GM10266 (cell line): ENCODE data around the gene RSPO4.

Source experiments
- DNase-seq: peaks from one replicate; pipeline ENCODE4 v3.0.0; 2012; ENCODE audit errors: extremely low spot score
- CTCF ChIP-seq: IDR thresholded peaks from 2 replicates; pipeline ENCODE4 v1.5.1; 2012; ENCODE audit warnings: mild to moderate bottlenecking, low read depth; ENCODE audit not compliant: control insufficient read depth, insufficient read depth; ENCODE audit errors: missing control alignments

The RSPO4 gene

GRCh38 chr20:926670-927069 is 75.4 kb downstream of the RSPO4 start:
- no peak for DNase-seq
- TF ChIP-seq CTCF: no peak

- DNase-seq: no peak
Measured at GRCh38 chr20:925516-925915, 76.6 kb downstream of the RSPO4 start.

GRCh38 chr20:924639-925038 is 77.5 kb downstream of the RSPO4 start:
- TF ChIP-seq CTCF: no peak
- DNase-seq: no peak

More at GRCh38 chr20:925516-925915, 76.6 kb downstream of the RSPO4 start:
- no peak for TF ChIP-seq CTCF

GRCh38 chr20:922781-923180 is 79.3 kb downstream of the RSPO4 start:
- no peak for DNase-seq
- TF ChIP-seq CTCF: no peak

- no peak for DNase-seq
- TF ChIP-seq CTCF: no peak
Measured at GRCh38 chr20:921068-921467, 81.0 kb downstream of the RSPO4 start.

GRCh38 chr20:920311-920710 is 81.8 kb downstream of the RSPO4 start:
- no peak for TF ChIP-seq CTCF
- DNase-seq: no peak

GRCh38 chr20:919491-919916 is 82.6 kb downstream of the RSPO4 start:
- DNase-seq: no peak
- no peak for TF ChIP-seq CTCF
